WTC11 (cell line): ENCODE data around the gene MYO1H. TPM values are rescaled to one million over a fixed set of nuclear protein-coding genes. Genes with fewer than 3 reads are reported as not detected.

Experiments
- ATAC-seq: fragments of 200-7000 bp; cut with Tn5 transposase; 2 replicates; pipeline ENCODE4 v1.10.0; 2021; ENCODE audit warnings: mild to moderate bottlenecking, moderate library complexity
- CTCF ChIA-PET: fragments of 300-600 bp; sonication (Branson Sonifier 250); formaldehyde crosslinking; loops from one replicate; lab custom pipeline; 2021; ENCODE audit warnings: antibody characterized with exemption; lab: Charles Lee
- POLR2A ChIA-PET: fragments of 350-600 bp; sonication (Branson Sonifier 250); formaldehyde crosslinking; loops from one replicate; lab custom pipeline; 2021; ENCODE audit warnings: antibody characterized with exemption; lab: Charles Lee
- DNase-seq: peaks from one replicate; pipeline ENCODE4 v3.0.0; 2021; ENCODE audit warnings: low spot score
- H3K27ac Mint-ChIP-seq: 2 replicates; pipeline ENCODE4 v1.8.0; 2021; ENCODE audit warnings: mixed read lengths
- H3K27me3 Mint-ChIP-seq: 2 replicates; pipeline ENCODE4 v1.8.0; 2021; ENCODE audit warnings: low read depth, mild to moderate bottlenecking, moderate library complexity, mixed read lengths
- H3K36me3 Mint-ChIP-seq: 2 replicates; pipeline ENCODE4 v1.8.0; 2021; ENCODE audit warnings: mixed read lengths
- H3K4me1 Mint-ChIP-seq: 2 replicates; pipeline ENCODE4 v1.8.0; 2022; ENCODE audit warnings: mixed read lengths
- H3K4me3 Mint-ChIP-seq: 2 replicates; pipeline ENCODE4 v1.8.0; 2021; ENCODE audit warnings: mild to moderate bottlenecking, moderate library complexity, mixed read lengths
- H3K9me3 Mint-ChIP-seq: 2 replicates; pipeline ENCODE4 v1.8.0; 2021; ENCODE audit warnings: mixed read lengths
- ATF2 ChIP-seq: sonication (generic); formaldehyde crosslinking; IDR thresholded peaks from 2 replicates; pipeline ENCODE4 v1.8.1; 2022; ENCODE audit warnings: low read depth, missing genetic modification reagents, borderline replicate concordance
- E2F1 ChIP-seq: sonication (generic); formaldehyde crosslinking; IDR thresholded peaks from 2 replicates; pipeline ENCODE4 v1.8.0; 2022; ENCODE audit warnings: mild to moderate bottlenecking, missing genetic modification reagents
- EMX1 ChIP-seq: fragments of 250-450 bp; sonication (Bioruptor Pico); IDR thresholded peaks from 2 replicates; pipeline ENCODE4 v1.8.0; 2021; ENCODE audit warnings: mild to moderate bottlenecking
- FOXJ3 ChIP-seq: sonication (generic); formaldehyde crosslinking; IDR thresholded peaks from 2 replicates; pipeline ENCODE4 v1.9.0; 2021; ENCODE audit warnings: missing genetic modification reagents, mild to moderate bottlenecking, borderline replicate concordance
- GRHL2 ChIP-seq: fragments of 250-450 bp; sonication (Bioruptor Pico); IDR thresholded peaks from 2 replicates; pipeline ENCODE4 v1.8.0; 2022; ENCODE audit warnings: mild to moderate bottlenecking, moderate library complexity; ENCODE audit not compliant: insufficient replicate concordance, severe bottlenecking
- JUN ChIP-seq: sonication (generic); formaldehyde crosslinking; IDR thresholded peaks from 2 replicates; pipeline ENCODE4 v1.8.0; 2023; ENCODE audit warnings: mild to moderate bottlenecking, missing genetic modification reagents
- MXD4 ChIP-seq: fragments of 250-450 bp; sonication (Bioruptor Pico); IDR thresholded peaks from 2 replicates; pipeline ENCODE4 v1.8.0; 2021; ENCODE audit warnings: mild to moderate bottlenecking, moderate library complexity, borderline replicate concordance
- NR3C1 ChIP-seq: sonication (generic); formaldehyde crosslinking; conservative IDR thresholded peaks from 2 replicates; pipeline ENCODE4 v1.8.1; 2023; ENCODE audit warnings: low read depth, mild to moderate bottlenecking, missing genetic modification reagents
- PRRX2 ChIP-seq: fragments of 250-450 bp; sonication (Bioruptor Pico); IDR thresholded peaks from 2 replicates; pipeline ENCODE4 v1.8.0; 2021; ENCODE audit warnings: mild to moderate bottlenecking
- ZNF425 ChIP-seq: fragments of 250-450 bp; sonication (Bioruptor Pico); conservative IDR thresholded peaks from 2 replicates; pipeline ENCODE4 v1.9.0; 2021; ENCODE audit warnings: mild to moderate bottlenecking
- ZNF532 ChIP-seq: fragments of 250-450 bp; sonication (Bioruptor Pico); IDR thresholded peaks from 2 replicates; pipeline ENCODE4 v1.9.0; 2021; ENCODE audit warnings: mild to moderate bottlenecking, borderline replicate concordance
- total RNA-seq: library from RNA; stranded (reverse); gene quantifications from 3 replicates; pipeline ENCODE4 v1.2.3, GENCODE V29; 2021
- TF ChIP-seq, protein P1 (sequence below): sonication (generic); formaldehyde crosslinking; IDR thresholded peaks from 2 replicates; pipeline ENCODE4 v1.8.0; 2022; ENCODE audit warnings: mild to moderate bottlenecking, missing genetic modification reagents
- TF ChIP-seq, protein P2 (sequence below): fragments of 250-450 bp; sonication (Bioruptor Pico); IDR thresholded peaks from 2 replicates; pipeline ENCODE4 v1.9.0; 2021; ENCODE audit warnings: mild to moderate bottlenecking

The MYO1H gene
- total RNA-seq, 1 experiment from 2014 or later = 0.44 TPM

DNA sequence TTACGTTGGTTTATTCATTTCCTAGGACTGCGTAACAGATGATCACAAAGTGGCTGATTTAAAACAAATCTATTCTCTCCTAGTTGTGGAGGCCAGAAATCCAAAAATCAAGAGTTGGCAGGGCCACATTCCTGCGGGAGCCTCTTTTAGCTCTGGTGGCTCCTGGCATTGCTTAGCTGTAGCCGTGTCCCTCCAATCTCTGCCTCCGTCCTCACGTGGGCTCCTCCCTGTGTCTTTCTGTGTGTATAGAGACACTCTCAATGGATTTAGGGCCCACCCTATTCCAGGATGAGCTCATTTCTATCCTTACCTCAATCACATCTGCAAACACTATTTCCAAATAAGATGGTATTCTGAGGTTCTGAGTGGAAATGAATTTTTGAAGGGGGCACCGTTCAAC, 86.9 kb downstream of the MYO1H start:
- ChIA-PET CTCF (interaction anchor here (1.3 to 5.4 kb wide), 13 partner anchors 9 to 171 kb away, joined by 3 to 52 read pairs (median 11); partner anchors contain the start of genes KCTD10 and UBE3B), POLR2A (interaction anchor here (1.1 kb wide), 1 partner anchor 24 kb away, joined by 3 read pairs; no protein-coding TSS in a partner anchor)
- Mint-ChIP-seq H3K4me1 (peaks cover 52% of the 10 kb centered on the region), H3K36me3 (no peaks in the 10 kb centered on the region), H3K9me3 (peaks cover 5% of the 10 kb centered on the region; the same call in 1 of the 2 replicates), H3K4me3 (no peak overlapping the region), H3K27ac (0 out of 2 replicates have a peak overlapping the region, but pooled peaks have one; percentile 57), H3K27me3 (peaks cover 3% of the 10 kb centered on the region; the same call in 1 of the 2 replicates)
- TF ChIP-seq PRRX2 (CRISPR knock-in tag) = no peak
- TF ChIP-seq E2F1 = no peak
- TF ChIP-seq, protein P1, sequence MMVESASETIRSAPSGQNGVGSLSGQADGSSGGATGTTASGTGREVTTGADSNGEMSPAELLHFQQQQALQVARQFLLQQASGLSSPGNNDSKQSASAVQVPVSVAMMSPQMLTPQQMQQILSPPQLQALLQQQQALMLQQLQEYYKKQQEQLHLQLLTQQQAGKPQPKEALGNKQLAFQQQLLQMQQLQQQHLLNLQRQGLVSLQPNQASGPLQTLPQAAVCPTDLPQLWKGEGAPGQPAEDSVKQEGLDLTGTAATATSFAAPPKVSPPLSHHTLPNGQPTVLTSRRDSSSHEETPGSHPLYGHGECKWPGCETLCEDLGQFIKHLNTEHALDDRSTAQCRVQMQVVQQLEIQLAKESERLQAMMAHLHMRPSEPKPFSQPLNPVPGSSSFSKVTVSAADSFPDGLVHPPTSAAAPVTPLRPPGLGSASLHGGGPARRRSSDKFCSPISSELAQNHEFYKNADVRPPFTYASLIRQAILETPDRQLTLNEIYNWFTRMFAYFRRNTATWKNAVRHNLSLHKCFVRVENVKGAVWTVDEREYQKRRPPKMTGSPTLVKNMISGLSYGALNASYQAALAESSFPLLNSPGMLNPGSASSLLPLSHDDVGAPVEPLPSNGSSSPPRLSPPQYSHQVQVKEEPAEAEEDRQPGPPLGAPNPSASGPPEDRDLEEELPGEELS (CRISPR knock-in tag) = no peak
- no peak for TF ChIP-seq NR3C1 (CRISPR knock-in tag)
- TF ChIP-seq FOXJ3 (CRISPR knock-in tag) = no peak
- TF ChIP-seq ZNF425 (CRISPR knock-in tag) = no peak
- TF ChIP-seq, protein P2, sequence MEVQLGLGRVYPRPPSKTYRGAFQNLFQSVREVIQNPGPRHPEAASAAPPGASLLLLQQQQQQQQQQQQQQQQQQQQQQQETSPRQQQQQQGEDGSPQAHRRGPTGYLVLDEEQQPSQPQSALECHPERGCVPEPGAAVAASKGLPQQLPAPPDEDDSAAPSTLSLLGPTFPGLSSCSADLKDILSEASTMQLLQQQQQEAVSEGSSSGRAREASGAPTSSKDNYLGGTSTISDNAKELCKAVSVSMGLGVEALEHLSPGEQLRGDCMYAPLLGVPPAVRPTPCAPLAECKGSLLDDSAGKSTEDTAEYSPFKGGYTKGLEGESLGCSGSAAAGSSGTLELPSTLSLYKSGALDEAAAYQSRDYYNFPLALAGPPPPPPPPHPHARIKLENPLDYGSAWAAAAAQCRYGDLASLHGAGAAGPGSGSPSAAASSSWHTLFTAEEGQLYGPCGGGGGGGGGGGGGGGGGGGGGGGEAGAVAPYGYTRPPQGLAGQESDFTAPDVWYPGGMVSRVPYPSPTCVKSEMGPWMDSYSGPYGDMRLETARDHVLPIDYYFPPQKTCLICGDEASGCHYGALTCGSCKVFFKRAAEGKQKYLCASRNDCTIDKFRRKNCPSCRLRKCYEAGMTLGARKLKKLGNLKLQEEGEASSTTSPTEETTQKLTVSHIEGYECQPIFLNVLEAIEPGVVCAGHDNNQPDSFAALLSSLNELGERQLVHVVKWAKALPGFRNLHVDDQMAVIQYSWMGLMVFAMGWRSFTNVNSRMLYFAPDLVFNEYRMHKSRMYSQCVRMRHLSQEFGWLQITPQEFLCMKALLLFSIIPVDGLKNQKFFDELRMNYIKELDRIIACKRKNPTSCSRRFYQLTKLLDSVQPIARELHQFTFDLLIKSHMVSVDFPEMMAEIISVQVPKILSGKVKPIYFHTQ (CRISPR knock-in tag) = no peak
- TF ChIP-seq MXD4 (CRISPR knock-in tag) = no peak
- TF ChIP-seq EMX1 = no peak
- TF ChIP-seq JUN = no peak
- TF ChIP-seq ZNF532 = no peak
- no peak for TF ChIP-seq ATF2
- TF ChIP-seq GRHL2 (CRISPR knock-in tag) = no peak
- ATAC-seq (no peak), DNase-seq (no peak)
